NCI-H1694 (cell line): Measurements from ENCODE around the gene STH.

ENCODE experiments used
- DNase-seq: peaks from one replicate; lab custom pipeline; 2025; lab: John Stamatoyannopoulos, UW

The STH gene

GRCh38 chr17:46046957-46047356 is 47.9 kb downstream of the STH start:
- no peak for DNase-seq

GRCh38 chr17:46047398-46047797 is 48.3 kb downstream of the STH start:
- DNase-seq, result no peak

GRCh38 chr17:46047856-46048255 is 48.8 kb downstream of the STH start:
- DNase-seq, result no peak
